RWPE1 (cell line): Measurements from ENCODE around the gene PDE3B.

ENCODE experiments used
- CTCF ChIA-PET: fragments of 350-600 bp; sonication (Branson Sonifier 250); formaldehyde crosslinking; extraction: SDS; loops from one replicate; lab custom pipeline; 2021; lab: Yijun Ruan, JAX
- POLR2A ChIA-PET: fragments of 400-600 bp; formaldehyde crosslinking; extraction: SDS; loops from one replicate; lab custom pipeline; 2020; ENCODE audit warnings: antibody characterized with exemption; ENCODE audit not compliant: low non-redundant PET; lab: Yijun Ruan, JAX
- DNase-seq: peaks from one replicate; pipeline ENCODE4 v3.0.0; 2012; ENCODE audit warnings: low spot score
- H3K27ac ChIP-seq: fragments of 450-650 bp; 2 replicates; pipeline ENCODE4 v1.5.1; 2017
- TF ChIP-seq, protein P1 (sequence below): fragments of 450-650 bp; conservative IDR thresholded peaks from 2 replicates; pipeline ENCODE4 v1.5.1; 2017; ENCODE audit warnings: low read depth, mild to moderate bottlenecking

The PDE3B gene

DNA sequence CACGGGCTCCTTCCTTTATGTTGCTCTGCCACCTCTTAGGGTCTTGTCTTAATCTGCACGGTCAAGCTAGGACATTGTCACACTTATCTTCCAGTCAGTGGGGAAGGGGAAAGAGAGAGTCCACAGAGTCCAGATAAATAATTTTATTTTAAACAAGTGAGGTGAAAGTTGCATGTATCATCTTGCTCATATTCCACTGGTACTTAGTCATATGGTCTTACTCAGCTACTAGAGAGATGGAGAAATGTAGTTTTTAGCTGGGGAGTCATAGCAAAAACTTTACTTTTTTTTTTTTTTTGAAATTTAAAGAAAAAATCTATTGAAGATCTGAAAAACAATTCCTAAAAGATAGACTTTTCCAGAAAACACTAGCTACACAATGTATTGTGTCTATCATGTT, 29.0 kb downstream of the PDE3B start:
- POLR2A ChIA-PET, result no interaction called here
- CTCF ChIA-PET, result no interaction called here
- TF ChIP-seq, protein P1, sequence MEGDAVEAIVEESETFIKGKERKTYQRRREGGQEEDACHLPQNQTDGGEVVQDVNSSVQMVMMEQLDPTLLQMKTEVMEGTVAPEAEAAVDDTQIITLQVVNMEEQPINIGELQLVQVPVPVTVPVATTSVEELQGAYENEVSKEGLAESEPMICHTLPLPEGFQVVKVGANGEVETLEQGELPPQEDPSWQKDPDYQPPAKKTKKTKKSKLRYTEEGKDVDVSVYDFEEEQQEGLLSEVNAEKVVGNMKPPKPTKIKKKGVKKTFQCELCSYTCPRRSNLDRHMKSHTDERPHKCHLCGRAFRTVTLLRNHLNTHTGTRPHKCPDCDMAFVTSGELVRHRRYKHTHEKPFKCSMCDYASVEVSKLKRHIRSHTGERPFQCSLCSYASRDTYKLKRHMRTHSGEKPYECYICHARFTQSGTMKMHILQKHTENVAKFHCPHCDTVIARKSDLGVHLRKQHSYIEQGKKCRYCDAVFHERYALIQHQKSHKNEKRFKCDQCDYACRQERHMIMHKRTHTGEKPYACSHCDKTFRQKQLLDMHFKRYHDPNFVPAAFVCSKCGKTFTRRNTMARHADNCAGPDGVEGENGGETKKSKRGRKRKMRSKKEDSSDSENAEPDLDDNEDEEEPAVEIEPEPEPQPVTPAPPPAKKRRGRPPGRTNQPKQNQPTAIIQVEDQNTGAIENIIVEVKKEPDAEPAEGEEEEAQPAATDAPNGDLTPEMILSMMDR, result no peak
- no peak overlapping the region for H3K27ac ChIP-seq
- peak; percentile 75 for DNase-seq

DNA sequence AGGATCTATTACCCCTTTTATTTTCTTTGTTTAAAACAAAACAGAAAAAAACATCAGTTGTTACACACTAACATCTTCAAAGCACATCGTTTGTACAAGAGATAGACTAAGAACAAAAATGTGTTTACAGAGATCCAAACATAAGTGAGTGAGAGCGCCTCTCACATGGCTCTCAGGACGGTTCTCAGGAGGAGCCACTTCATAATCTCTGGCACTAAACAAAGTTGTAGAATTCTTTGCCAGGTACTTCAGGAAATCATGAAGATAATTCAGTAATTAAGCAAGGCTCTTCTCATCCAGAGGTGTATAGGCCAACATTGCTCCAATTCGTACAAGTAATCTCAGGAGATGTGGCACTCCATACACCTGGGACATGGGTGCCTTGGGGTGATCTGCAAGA, 29.8 kb downstream of the PDE3B start:
- no peak for DNase-seq
- TF ChIP-seq, protein P1, result no peak
- no peak overlapping the region for H3K27ac ChIP-seq
- ChIA-PET CTCF (interaction anchor here (0.7 kb wide), 1 partner anchor 14 kb away, joined by 3 read pairs; no protein-coding TSS in a partner anchor), POLR2A (no interaction called here)

DNA sequence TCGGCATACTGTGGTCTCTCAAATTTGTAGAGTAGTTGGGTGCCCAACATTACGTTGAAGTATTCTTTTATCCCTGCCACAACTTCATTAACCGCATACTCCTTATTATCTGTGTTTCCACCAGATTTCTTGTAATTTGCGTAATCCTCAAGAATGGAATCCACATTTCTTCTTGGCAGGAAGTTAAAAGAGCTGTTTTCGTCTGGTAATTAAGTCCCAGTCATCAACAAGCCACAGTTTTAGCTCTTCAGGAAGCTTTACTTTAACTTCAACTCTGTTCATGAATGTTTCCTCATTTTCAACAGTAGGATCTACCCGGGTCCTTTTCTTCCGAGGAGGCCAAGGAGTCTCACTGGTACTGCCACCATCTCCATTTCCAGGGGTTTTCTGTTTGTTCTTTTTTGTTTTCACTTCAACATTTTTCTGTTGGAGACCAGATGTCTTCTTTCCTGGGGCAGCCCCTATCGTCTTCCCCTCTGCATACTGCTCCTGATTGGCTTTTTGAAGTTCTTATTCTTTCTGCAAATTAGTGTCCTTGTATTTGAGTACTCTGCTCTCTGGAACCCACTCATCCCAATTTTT, 30.3 kb downstream of the PDE3B start:
- POLR2A ChIA-PET, result no interaction called here
- DNase-seq, result no peak

DNA sequence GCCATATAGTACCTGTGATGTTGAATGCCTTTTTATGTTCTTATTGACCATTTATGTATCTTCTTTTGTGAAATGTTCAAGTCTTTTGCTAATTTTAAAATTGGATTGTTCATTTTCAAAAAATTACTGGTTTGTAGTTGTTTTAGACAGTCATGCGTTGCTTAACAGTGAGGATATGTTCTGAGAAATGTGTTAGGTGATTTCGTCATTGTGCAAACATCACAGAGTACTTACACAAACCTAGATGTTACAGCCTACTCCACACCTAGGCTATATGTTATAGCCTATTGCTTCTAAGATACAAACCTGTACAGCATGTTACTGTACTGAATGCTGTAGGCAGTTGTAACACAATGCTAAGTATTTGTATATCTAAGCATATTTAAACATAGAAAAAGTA, 32.5 kb downstream of the PDE3B start:
- ChIA-PET POLR2A (no interaction called here), CTCF (no interaction called here)
- no peak for DNase-seq
- TF ChIP-seq, protein P1, result no peak
- H3K27ac ChIP-seq, result no peak overlapping the region

More for the DNA sequence above, 30.3 kb downstream of the PDE3B start:
- CTCF ChIA-PET, result interaction anchor here (0.7 kb wide), 1 partner anchor 13 kb away, joined by 3 read pairs; no protein-coding TSS in a partner anchor
- TF ChIP-seq, protein P1, result no peak
- H3K27ac ChIP-seq, result no peak overlapping the region

DNA sequence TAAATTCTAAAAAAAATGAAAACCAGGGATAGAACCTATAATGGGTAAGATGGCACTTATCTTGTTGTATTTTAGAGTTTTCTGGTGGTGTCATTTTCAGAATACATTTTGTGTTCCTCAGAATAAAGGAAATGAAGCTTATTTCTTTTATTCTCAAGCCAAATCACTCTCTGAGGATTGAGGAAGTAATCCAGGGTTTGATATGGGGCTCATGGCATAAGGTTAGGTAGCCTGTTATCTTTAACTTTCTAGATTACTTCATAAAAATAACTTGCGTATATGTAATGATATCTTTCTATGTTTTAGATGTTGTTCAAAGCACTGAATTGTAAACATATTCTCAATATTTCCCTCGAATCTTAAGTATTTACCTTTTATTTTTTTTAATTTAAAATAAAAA, 33.5 kb downstream of the PDE3B start:
- ChIA-PET POLR2A (no interaction called here), CTCF (no interaction called here)
- no peak overlapping the region for H3K27ac ChIP-seq
- TF ChIP-seq, protein P1, result no peak
- no peak for DNase-seq

DNA sequence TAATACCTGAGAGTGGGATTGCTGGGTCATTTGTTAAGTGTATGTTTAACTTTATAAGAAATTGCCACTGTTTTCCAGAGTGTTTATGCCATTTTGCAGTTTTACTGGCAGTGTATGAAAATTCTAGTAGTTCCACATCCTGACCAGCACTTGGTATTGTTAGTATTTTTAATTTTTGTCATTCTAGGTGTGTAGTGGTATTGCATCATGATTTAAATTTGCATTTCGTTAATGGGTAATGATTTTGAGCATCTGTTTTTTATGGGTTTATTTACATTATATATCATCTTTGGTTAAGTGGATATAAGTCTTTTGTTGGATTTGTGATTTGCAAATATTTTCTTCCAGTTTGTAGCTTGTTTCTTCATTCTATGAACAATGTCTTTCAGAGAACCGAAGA, 34.7 kb downstream of the PDE3B start:
- no peak overlapping the region for H3K27ac ChIP-seq
- POLR2A ChIA-PET, result no interaction called here
- CTCF ChIA-PET, result no interaction called here
- no peak for DNase-seq
- TF ChIP-seq, protein P1, result no peak
